ENCODE measurements around the gene SERPINB8.

SERPINB8 gene

DNA sequence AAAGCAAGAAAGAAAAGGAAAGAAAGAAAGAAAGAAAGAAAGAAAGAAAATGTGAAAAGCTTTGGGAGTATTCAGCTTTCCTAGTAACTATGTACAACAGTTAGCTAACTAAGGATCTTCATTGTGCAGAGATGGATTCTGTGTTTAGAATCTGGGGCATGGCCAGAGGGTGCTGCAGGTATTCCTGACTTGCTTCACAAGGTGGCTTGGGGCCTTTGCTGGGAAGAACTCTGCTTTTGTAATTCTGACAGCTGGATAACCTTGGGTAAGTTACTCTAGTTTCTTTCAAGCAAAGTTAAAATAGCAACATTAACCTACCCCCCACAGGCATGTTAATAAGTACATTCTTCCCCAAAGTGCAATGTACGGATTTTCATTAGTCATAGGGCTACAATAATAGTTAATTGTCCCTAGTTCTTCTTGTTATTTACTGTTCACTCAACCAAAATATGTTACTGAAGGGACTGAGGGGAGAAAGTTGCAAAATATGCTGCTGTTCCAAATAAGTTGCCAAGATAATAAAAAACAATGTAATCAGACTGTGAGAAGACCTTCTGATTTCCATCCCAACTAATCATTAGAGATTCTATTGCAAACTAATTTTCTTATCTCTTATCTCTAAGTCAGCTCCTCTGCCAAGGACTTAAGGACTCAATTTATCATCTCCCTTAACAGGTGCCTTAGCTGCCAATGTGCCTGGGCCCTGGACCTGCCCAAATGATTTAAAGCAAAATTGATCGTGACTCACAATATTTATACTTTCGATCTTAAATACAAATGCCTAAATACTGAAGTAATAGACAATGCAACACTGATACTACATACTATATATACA lies 50.3 kb downstream of the SERPINB8 start:
- no peak for DNase-seq (ENCODE audit: low read depth)

- no peak for DNase-seq (ENCODE audit: low read depth)
Observed at GRCh38 chr18:64026350-64026749, 56.5 kb downstream of the SERPINB8 start.

GRCh38 chr18:64027931-64028695 lies 58.2 kb downstream of the SERPINB8 start:
- no peak for DNase-seq (ENCODE audit: low read depth)

GRCh38 chr18:64029096-64029495 lies 59.2 kb downstream of the SERPINB8 start:
- no peak for DNase-seq (ENCODE audit: low read depth)

DNA sequence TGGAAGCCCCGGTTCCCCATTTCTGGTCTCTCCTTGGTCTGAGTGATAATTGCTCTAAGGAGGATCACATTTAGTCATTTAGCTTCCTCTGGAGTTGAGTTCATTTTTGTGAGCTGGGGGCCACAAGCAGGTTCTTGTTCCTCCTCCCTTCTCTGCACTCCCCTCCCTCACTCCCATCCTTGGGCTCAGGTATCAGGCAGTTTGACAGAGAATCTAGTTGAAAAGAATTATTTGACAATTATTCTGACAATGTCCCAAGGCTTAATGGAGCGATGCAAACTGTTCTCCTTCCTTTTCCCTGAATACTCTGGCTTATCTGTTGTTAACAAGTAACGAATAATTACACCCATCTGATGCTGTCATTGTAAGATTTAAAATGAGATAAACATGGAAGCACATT lies 61.5 kb downstream of the SERPINB8 start:
- no peak for DNase-seq (ENCODE audit: low read depth)

- no peak for DNase-seq (ENCODE audit: low read depth)
Observed at GRCh38 chr18:64032312-64032711, 62.4 kb downstream of the SERPINB8 start.

GRCh38 chr18:64037812-64038414 lies 68.0 kb downstream of the SERPINB8 start:
- no peak for DNase-seq (ENCODE audit: low read depth)
